NCI-H82 (cell line): ENCODE results near the gene ST3GAL2.
A peak's percentile ranks its signal among the peaks of the same experiment; 100 is the strongest.
"Not testable (repeated sequence)": the region's sequence is repeated elsewhere in the genome, so short reads cannot be mapped to it uniquely, and the experiment has no call there.

Experiments
- DNase-seq: peaks from one replicate; lab custom pipeline; 2025; lab: John Stamatoyannopoulos, UW

ST3GAL2 gene

GRCh38 chr16:70386289-70386986 lies 52.5 kb downstream of the ST3GAL2 start:
- DNase-seq, result not testable (repeated sequence)

DNA sequence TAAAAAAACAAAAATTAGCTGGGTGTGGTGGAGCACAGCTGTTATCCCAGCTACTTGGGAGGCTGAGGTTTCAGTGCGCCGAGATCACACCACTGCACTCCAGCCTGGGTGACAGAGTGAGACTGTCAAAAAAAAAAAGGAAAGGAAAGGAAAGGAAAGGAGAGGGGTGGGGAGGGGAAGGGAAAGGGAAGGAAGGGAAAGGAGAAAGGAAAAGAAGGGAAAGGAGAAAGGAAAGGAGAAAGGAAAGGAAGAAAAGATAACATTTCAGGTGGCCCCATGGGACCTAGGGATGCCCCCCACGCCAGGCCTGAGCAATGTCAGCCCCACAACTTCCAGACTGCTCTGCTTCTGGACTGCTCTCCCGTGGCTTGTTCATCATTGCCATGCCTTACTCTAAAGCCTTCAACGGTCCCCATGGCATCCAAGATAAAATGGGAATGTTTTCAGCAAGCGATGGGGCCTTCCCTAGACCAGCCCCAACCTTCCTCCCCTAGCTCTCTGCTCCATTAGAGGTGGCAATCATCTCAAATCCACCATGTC lies 55.4 kb downstream of the ST3GAL2 start:
- DNase-seq, result no peak

- no peak for DNase-seq
Observed at GRCh38 chr16:70381604-70382342, 57.1 kb downstream of the ST3GAL2 start.

- DNase-seq, result peak; percentile 98
Observed at GRCh38 chr16:70380919-70381603, 57.8 kb downstream of the ST3GAL2 start.

GRCh38 chr16:70380248-70380918 lies 58.5 kb downstream of the ST3GAL2 start:
- peak; percentile 50 for DNase-seq

DNA sequence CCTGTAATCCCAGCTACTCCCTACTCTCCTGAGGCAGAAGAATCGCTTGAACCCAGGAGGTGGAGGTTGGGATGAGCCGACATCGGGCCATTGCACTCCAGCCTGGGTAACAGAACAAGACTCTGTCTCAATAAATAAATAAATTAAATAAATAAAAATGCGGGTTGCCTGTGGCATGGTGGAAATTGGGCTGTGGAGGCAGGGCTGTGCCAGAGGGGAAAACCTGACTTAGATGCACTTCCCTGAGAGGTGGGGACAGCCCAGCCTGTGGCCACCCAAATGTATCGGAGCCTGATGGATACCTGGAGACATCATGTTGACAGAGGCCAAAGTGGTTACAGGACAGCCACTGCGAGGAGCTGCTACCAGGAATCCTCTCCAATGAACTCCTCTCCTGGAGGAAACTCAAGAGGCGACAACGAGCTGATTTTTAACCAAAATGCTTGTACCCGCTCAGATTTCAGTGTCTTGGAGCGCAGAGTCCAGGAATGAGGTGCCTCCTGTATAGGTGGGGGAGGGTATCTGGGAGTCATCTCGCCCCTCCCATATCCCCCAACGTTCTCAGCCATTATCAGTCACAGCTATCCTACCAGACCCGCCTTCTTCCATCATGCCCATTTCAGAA lies 59.9 kb downstream of the ST3GAL2 start:
- DNase-seq, result peak; percentile 12

GRCh38 chr16:70377782-70378181 lies 61.1 kb downstream of the ST3GAL2 start:
- no peak for DNase-seq

DNA sequence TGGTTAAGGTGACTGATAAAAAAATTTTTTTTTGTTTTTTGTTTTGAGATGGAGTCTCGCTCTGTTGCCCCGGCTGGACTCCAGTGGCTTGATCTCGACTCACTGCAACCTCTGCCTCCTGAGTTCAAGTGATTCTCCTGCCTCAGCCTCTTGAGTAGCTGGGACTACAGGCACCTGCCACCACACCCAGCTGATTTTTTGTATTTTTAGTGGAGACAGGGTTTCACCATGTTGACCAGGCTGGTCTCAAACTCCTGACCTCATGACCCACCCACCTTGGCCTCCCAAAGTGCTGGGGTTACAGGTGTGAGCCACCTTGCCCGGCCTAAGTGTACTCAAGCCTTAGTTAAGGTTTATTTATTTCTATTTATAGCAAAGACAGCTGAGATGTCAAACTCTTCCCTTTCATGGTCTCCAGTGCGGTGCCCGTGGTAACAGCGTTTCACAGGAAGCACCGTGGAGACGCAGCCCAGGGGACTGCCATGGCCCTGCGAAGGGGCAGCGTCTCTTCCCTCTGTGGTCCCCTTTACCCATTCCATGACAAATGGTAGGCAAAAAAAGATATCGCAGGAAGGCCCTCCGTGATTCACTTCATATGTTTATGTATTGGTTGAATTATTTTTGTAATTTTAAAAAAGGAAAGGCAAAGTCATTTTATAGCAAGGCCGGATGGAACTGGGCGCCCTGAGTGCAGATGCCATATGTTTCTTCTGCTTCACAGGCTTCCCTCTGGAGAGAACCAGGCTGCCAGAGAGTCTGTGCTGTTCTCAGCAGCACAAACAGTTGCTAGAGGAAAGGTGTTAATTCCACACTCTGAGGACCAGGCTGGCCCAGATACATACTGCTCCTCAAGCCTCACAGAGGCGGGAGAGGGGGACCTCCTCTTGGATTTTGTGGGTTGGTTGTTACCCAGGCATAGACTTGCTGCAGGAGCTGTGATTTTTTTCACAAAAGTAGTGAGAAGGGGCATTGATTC lies 63.0 kb downstream of the ST3GAL2 start:
- no peak for DNase-seq

GRCh38 chr16:70374213-70374612 lies 64.7 kb downstream of the ST3GAL2 start:
- no peak for DNase-seq

- no peak for DNase-seq
Observed at GRCh38 chr16:70372921-70373728, 65.8 kb downstream of the ST3GAL2 start.

DNA sequence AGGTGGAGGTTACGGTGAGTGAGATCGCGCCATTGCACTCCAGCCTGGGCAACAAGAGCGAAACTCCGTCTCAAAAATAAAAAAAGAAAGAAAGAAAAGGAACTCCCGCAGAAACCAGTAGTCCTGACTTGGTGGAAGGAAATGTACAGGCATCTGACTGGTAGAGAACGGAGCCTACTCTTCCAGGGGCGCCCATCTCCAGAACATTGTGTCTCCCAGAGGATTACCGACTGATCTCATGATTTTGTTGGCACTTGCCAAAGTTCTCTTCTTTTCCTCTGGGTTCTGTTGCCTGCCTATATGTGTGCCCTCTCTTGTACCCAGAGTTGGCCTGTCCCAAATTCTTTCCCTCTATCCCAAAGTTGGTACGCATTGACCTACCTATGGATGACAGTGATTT lies 68.0 kb downstream of the ST3GAL2 start:
- no peak for DNase-seq

DNA sequence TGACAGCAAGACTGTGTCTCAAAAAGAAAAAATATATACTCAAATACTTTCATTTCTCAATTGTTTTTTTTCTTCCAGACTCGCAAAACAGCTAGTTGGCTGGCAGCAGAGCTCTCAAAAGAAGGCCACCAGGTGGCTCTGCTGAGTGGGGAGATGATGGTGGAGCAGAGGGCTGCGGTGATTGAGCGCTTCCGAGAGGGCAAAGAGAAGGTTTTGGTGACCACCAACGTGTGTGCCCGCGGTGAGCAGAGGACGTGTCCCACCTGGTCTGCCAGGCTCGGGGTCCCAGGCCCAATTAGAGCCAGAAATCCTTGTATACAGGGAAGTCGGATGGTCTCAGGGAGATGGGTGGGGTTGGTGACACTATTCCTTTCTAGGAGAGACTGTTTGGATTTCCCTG lies 68.8 kb downstream of the ST3GAL2 start:
- DNase-seq, result peak; percentile 19

DNA sequence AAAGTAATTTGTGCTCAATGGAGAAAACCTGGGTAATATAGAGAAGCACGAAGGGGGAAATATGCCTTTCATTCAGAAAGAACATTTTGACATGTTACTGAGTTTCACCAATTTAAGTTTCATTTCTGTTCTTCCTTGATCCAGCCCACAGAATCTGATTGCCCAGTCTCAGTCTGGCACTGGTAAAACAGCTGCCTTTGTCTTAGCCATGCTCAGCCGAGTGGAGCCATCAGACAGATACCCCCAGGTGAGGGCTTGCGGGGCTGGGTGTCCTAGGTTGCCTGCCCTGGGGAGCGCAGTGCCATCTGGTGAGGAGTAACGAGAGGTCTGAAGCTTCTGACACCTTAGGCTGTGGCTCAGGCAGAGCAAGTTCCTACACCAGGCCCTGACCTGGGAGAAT lies 74.5 kb downstream of the ST3GAL2 start:
- no peak for DNase-seq

GRCh38 chr16:70359552-70359951 lies 79.3 kb downstream of the ST3GAL2 start:
- DNase-seq, result no peak

DNA sequence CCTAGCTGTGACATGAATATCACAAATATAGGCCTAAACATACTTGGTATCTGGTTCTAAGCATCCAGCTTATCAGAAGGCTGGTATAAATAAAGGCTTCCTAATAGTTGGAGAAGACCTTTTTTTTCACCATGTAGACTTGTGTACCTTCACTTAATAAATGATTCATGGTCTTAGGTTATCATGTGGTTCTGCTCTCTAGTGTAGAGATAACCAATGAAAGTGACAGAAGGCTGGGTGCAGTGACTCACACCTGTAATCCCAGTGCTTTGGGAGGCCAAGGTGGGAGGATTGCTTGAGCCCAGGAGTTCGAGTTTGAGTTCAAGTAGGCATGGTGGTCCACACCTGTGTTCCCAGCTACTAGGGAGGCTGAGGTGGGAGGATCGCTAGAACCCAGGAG lies 89.1 kb downstream of the ST3GAL2 start:
- no peak for DNase-seq

- no peak for DNase-seq
Observed at GRCh38 chr16:70348991-70349390, 89.9 kb downstream of the ST3GAL2 start.

- DNase-seq, result no peak
Observed at GRCh38 chr16:70345840-70346239, 93.1 kb downstream of the ST3GAL2 start.

- no peak for DNase-seq
Observed at GRCh38 chr16:70342016-70342415, 96.9 kb downstream of the ST3GAL2 start.

DNA sequence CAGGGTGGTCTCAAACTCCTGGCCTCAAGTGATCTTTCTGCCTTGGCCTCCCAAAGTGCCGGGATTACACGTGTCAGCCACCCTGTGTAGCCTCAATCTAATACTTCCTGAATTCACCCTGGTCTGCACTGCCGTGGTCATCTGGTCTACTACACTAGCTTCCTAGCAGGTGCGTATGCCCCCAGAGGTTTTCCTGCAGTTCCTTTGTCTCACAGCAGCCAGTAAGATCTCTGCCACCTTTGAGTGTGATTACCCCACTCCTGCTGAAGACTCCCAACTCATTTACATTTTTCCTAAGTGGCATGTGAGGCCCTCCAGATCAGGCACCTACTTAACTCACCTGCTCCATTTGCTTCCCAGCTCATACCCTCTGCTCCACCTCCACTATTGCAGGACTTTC lies 97.3 kb downstream of the ST3GAL2 start:
- DNase-seq, result no peak

- no peak for DNase-seq
Observed at GRCh38 chr16:70337814-70338213, 101.1 kb downstream of the ST3GAL2 start.
